Esophagus (tissue), 2 donors: ENCODE measurements around the gene PBX3. TPM values are rescaled to one million over a fixed set of nuclear protein-coding genes. Genes with fewer than 3 reads are reported as not detected.

Experiments used
- H3K27ac ChIP-seq, 2 donors: one replicate each; pipeline ENCODE4 v1.5.1; 2013; ENCODE audit warnings: low read depth in 2 of 2, mild to moderate bottlenecking in 2 of 2, inconsistent platforms in 1 of 2, low read length in 1 of 2, moderate library complexity in 1 of 2
- H3K27me3 ChIP-seq, 2 donors: one replicate each; pipeline ENCODE4 v1.6.1; 2013; ENCODE audit warnings: low read length in 2 of 2, control low read depth in 1 of 2, mild to moderate bottlenecking in 1 of 2; ENCODE audit not compliant: insufficient read depth in 2 of 2, control insufficient read depth in 1 of 2
- H3K36me3 ChIP-seq, 2 donors: one replicate each; pipeline ENCODE4 v1.6.1; 2013; ENCODE audit warnings: low read length in 1 of 2; ENCODE audit not compliant: control insufficient read depth in 2 of 2, insufficient read depth in 2 of 2
- H3K4me1 ChIP-seq, 2 donors: one replicate each; pipeline ENCODE4 v1.6.1; 2013; ENCODE audit warnings: low read length in 1 of 2; ENCODE audit not compliant: control insufficient read depth in 2 of 2, insufficient read depth in 2 of 2
- H3K4me3 ChIP-seq, 2 donors: one replicate each; pipeline ENCODE4 v1.5.1; 2013; ENCODE audit warnings: low read length in 2 of 2, mild to moderate bottlenecking in 2 of 2, low read depth in 1 of 2, moderate library complexity in 1 of 2
- H3K9me3 ChIP-seq, 2 donors: one replicate each; pipeline ENCODE4 v1.6.1; 2013; ENCODE audit warnings: mild to moderate bottlenecking in 2 of 2, low read depth in 1 of 2, low read length in 1 of 2, moderate library complexity in 1 of 2; ENCODE audit not compliant: control insufficient read depth in 2 of 2, insufficient read depth in 1 of 2
- WGBS, 2 donors: extraction: QIAGEN DNeasy Blood & Tissue Kit; methylation state at CpG; one replicate each; pipeline ENCODE4 v1.1.7; 2013; 5-methylcytosine and 5-hydroxymethylcytosine counted together
- polyA plus RNA-seq, 2 donors: library from polyadenylated mRNA; stranded (reverse); fragments of 200-250 nt; gene quantifications; one replicate each; pipeline ENCODE4 v1.2.3, GENCODE V29; 2013
- donor health status: healthy with polysubstance abuse.
- donor health status: Bipolar disorder and iron deficiency.

PBX3 gene
- polyA plus RNA-seq, 2 donors: 3.5 to 6.9 TPM

DNA sequence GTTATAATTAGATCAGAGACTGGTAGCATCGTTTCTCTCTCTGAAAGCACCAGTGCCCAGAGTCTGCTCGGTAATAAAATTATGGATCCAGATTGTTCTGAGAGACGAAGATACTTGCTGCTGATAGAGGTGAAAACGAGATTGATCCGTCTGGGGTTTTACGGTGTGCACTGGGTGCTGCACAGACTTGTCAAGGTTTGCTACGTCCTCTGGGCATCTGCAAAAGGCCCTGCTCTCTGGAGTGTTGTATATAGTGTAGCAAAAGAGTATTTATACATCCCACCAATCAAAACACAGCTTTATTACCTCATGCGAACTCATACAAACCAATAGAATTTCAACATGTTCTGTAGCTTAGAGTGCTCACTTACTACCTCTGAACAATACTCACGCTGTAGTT lies 219.3 kb downstream of the PBX3 start:
- H3K4me1 ChIP-seq: peaks cover 0 to 4% of the 10 kb centered on the region in 2 donors
- H3K36me3 ChIP-seq: peaks cover 0 to 11% of the 10 kb centered on the region in 2 donors
- 60 to 78% methylated on average over 9 of the region's 9 CpGs for WGBS, 2 donors
- no peaks in the 10 kb centered on the region for H3K27me3 ChIP-seq
- H3K27ac ChIP-seq: no peak overlapping the region
- H3K9me3 ChIP-seq: no peaks in the 10 kb centered on the region
- H3K4me3 ChIP-seq: no peak overlapping the region

- 80 to 86% methylated on average over 11 of the region's 11 CpGs for WGBS, 2 donors
These were observed 220.0 kb downstream of the PBX3 start for GRCh38 chr9:125966959-125967711.

DNA sequence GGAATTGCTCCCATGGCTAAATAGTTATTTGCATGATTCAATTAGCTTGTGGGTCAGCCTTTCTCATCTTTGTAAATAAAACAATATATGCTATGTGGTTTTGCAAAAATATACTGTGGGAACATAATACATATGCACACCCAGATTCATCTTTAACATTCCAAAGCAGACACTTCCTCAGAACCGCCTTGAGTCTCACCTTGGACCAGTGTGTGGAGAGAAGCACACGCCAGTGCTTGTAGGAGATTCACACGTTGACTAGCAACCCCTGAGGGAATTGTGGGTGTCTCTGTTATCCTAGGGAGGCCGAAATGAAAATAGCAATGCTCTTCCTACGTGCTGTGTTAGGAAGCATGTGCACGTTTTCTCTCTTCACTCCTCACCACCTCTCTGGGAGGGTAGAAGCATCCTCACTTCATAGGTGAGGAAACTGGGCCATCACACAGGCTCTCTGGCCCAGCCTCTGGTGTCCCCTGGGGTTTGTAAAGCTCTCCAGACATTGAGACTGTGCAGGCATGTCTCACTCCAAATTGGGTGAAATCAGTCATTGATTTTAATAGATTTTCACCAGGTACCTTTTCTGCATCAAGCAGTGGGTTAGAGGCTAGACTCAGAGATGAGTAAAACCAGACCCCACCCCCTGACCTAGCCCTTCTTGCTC lies 221.7 kb downstream of the PBX3 start:
- Histone ChIP-seq H3K27ac (no peak overlapping the region), H3K9me3 (no peaks in the 10 kb centered on the region), H3K27me3 (no peaks in the 10 kb centered on the region), H3K36me3 (peaks cover 0 to 3% of the 10 kb centered on the region in 2 donors), H3K4me3 (no peak overlapping the region), H3K4me1 (peaks cover 0 to 4% of the 10 kb centered on the region in 2 donors)
- 69 to 89% methylated on average over 6 of the region's 6 CpGs for WGBS, 2 donors

More at GRCh38 chr9:125966959-125967711, 220.0 kb downstream of the PBX3 start:
- Histone ChIP-seq H3K9me3 (no peaks in the 10 kb centered on the region), H3K27me3 (no peaks in the 10 kb centered on the region), H3K4me3 (no peak overlapping the region), H3K4me1 (peaks cover 0 to 4% of the 10 kb centered on the region in 2 donors), H3K36me3 (peaks cover 0 to 7% of the 10 kb centered on the region in 2 donors), H3K27ac (no peak overlapping the region)

DNA sequence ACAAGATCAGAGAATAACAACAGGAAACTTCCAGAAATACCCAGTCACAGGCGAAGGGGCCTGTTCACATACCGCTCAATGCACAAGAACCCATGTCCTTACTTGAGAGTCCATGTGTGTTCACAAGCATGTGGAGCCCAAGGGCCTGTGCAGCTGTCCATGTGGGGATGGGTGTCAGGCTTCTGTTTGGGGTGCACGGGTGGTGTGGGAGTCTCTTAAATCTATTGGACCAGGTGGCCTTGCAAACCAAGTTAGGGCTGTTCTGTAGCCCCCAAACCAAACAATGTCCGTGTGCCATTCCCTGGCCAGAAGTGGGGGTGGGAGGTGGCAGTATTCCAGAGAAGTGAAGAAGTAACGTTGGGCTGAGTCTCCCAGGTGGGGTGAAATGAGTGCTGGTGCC lies 222.3 kb downstream of the PBX3 start:
- no peak overlapping the region for H3K4me3 ChIP-seq
- peaks cover 0 to 1% of the 10 kb centered on the region in 2 donors for H3K9me3 ChIP-seq
- no peak overlapping the region for H3K27ac ChIP-seq
- peaks cover 0 to 3% of the 10 kb centered on the region in 2 donors for H3K36me3 ChIP-seq
- 78 to 88% methylated on average over 5 of the region's 5 CpGs for WGBS, 2 donors
- no peaks in the 10 kb centered on the region for H3K27me3 ChIP-seq
- H3K4me1 ChIP-seq: peaks cover 0 to 4% of the 10 kb centered on the region in 2 donors

DNA sequence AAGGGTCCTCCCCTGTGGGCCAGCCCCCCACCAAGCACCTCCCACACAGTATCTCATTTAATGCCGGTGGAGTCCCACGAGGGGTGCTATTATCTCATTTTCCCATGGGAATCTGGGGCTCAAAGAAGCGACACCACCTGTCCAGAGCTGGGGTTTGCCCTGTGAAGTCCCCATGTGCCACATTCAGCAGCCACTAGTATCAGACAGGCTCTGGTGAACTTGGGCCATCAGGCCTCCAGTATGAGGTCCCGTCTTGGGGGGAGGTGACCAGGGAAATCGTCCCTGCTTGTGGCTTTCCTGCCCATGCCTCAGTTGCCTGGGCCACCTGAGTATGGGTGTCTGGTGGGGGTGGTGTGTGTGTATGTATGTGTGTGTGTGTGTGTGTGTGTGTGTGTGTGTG lies 222.7 kb downstream of the PBX3 start:
- peaks cover 0 to 3% of the 10 kb centered on the region in 2 donors for H3K36me3 ChIP-seq
- no peak overlapping the region for H3K27ac ChIP-seq
- peaks cover 3 to 5% of the 10 kb centered on the region in 2 donors for H3K9me3 ChIP-seq
- H3K27me3 ChIP-seq: no peaks in the 10 kb centered on the region
- WGBS, 2 donors: 72 to 83% methylated on average over 5 of the region's 5 CpGs
- no peak overlapping the region for H3K4me3 ChIP-seq
- peaks cover 0 to 4% of the 10 kb centered on the region in 2 donors for H3K4me1 ChIP-seq

DNA sequence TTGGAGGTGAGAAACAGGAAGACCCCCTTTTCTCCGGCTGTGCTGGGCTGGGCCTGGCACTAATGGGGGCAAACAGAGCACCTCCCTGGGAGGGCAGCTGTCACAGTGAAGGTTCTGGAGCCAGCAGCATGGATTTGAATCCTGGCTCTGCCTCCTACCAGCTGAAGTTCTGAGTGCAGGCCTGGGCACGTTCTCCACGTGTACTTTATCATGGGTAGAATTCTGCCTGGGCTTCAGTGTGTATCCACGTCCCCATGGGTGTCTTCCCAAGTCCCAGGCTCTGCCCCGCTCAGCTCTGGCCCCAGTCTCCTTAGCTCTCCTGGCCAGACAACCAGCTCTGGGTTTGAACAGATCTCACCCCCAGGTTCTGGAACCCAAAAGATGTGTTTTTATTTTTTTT lies 223.2 kb downstream of the PBX3 start:
- Histone ChIP-seq H3K27ac (no peak overlapping the region), H3K36me3 (peaks cover 0 to 3% of the 10 kb centered on the region in 2 donors), H3K4me1 (peaks cover 0 to 4% of the 10 kb centered on the region in 2 donors), H3K4me3 (no peak overlapping the region), H3K27me3 (no peaks in the 10 kb centered on the region), H3K9me3 (peaks cover 3 to 6% of the 10 kb centered on the region in 2 donors)
- WGBS, 2 donors: 54 to 75% methylated on average over 5 of the region's 5 CpGs

DNA sequence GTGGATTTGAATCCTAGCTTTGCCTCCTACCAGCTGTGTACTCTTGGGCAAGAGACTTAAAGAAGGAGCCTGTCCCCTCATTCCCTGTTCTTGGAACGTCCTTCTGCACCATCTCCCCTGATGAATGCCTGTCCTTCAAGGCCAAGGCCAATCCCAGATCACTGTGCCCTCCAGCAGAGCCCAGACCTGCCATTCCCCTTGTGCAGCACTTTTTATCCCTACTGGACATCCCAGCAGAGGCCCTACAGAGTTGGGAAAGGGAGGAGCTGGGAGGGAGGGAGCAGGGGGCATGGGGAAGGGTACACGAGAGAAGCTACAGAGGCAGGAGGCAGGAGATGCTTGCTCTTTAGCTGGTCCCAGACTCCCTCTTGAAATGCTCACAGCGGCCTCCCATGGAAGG lies 223.9 kb downstream of the PBX3 start:
- no peaks in the 10 kb centered on the region for H3K27me3 ChIP-seq
- no peak overlapping the region for H3K4me3 ChIP-seq
- H3K4me1 ChIP-seq: peaks cover 0 to 4% of the 10 kb centered on the region in 2 donors
- peaks cover 0 to 3% of the 10 kb centered on the region in 2 donors for H3K36me3 ChIP-seq
- no peak overlapping the region for H3K27ac ChIP-seq
- WGBS, 2 donors: 76 to 82% methylated on average over 3 of the region's 3 CpGs
- H3K9me3 ChIP-seq: peaks cover 3 to 6% of the 10 kb centered on the region in 2 donors

- Histone ChIP-seq H3K27me3 (no peaks in the 10 kb centered on the region), H3K4me1 (peaks cover 0 to 4% of the 10 kb centered on the region in 2 donors), H3K27ac (no peak overlapping the region), H3K9me3 (peaks cover 3 to 6% of the 10 kb centered on the region in 2 donors), H3K4me3 (no peak overlapping the region), H3K36me3 (peaks cover 0 to 2% of the 10 kb centered on the region in 2 donors)
- WGBS, 2 donors: 62 to 72% methylated on average over 12 of the region's 12 CpGs
These were observed 225.0 kb downstream of the PBX3 start for GRCh38 chr9:125972012-125972729.

DNA sequence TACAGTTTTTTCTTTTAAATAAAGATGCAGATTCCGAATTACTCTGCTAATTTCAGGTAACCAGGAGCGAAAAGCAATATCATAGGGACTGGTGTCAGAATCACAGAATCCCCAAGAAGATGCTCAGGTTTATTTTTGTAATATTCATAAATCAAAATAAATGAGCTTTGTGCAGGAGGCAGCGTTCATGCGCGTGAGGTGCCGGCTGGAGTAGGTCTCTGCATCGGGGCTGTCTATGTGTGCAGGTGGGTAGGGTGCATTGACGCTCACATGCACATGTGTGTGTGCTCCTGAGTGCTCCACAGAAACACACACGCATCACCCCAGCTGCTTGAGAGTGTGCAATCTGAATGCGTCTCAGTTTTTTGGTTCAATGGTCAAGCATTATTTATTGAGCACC lies 226.4 kb downstream of the PBX3 start:
- H3K36me3 ChIP-seq: no peaks in the 10 kb centered on the region
- H3K4me3 ChIP-seq: no peak overlapping the region
- WGBS, 2 donors: 83 to 86% methylated on average over 10 of the region's 10 CpGs
- no peak overlapping the region for H3K27ac ChIP-seq
- H3K4me1 ChIP-seq: peaks cover 0 to 4% of the 10 kb centered on the region in 2 donors
- no peaks in the 10 kb centered on the region for H3K27me3 ChIP-seq
- peaks cover 3 to 6% of the 10 kb centered on the region in 2 donors for H3K9me3 ChIP-seq
